HG02763 (cell line): ENCODE measurements around the gene CCT5.
A peak's percentile ranks its signal among the peaks of the same experiment; 100 is the strongest.

ENCODE experiments used
- ATAC-seq: cut with Tn5 transposase; IDR thresholded peaks from one replicate; pipeline ENCODE4 v1.9.1; 2021; ENCODE audit warnings: mild to moderate bottlenecking, moderate library complexity; ENCODE audit not compliant: unreplicated experiment

CCT5 gene

DNA sequence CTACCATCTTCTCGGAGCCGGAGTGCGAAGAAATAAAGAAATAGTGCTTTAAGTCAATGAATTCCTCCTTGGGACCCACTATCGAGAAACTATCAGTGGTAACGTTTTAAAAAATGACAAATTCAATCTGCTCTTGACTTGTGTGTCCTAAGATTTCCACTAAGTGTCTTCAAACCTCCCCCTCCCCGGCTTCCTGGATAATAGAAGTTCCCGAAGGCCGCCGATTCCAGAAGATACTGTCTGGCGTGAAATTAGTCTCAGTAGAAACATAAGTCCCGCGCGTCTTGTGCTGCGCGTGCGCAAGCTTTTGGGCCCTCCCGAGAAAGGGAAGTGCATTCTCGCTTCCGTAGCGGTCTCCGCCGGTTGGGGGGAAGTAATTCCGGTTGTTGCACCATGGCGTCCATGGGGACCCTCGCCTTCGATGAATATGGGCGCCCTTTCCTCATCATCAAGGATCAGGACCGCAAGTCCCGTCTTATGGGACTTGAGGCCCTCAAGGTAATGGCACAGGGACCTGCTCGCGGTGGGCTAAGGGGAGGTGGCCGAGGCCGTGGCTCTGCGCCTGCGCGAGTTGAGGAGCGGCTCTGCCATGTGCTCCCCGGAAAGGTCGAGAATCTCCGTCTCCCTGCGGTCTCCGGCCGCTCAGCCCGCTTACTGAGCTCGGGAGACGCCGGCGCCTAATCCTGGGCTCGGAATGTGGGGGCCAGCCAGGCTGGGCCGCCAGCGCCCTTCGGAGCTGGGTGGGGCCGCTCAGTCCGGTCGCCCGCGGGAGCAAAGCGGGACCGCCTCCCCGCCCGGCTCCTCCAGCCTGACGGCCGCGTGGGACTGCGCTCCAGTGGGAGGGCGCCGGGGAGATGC is at the start of gene CCT5:
Gene CCT5 (plus strand): TSS at position 333 of the 858 bp plus-strand sequence. CDS start 61 bp downstream, at position 394.
- peak; percentile 80 for ATAC-seq

DNA sequence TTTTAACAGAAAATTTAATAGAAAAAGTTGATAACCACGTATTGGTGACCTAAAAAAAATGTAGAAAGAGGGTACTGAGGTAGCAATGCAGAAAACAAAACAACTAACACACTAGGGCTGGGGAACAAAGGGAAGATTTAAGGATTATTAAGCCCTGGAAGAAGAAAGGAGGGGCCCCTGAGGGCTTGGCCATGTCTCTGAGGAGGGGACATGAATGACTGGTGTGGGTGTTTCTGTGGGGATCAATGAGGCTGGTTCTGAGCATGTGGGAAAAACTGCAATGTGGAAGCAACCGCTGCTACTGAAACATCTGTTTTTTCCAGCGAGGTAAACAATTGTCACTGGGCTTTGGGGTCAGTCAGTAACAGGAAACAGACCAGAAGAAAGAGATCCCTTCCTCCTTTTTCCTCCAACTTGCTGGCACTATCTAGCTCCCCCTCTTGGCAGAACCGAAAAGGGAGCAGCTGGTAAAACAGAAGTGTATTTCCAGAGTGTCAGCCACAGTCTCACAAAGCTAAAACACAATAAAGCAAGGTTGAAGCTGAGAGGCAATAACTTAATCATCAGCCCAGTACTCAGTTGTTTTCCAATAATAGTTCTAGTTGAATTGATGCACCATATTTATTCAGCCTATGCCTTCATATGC is 48.7 kb upstream of the CCT5 start:
- no peak for ATAC-seq

DNA sequence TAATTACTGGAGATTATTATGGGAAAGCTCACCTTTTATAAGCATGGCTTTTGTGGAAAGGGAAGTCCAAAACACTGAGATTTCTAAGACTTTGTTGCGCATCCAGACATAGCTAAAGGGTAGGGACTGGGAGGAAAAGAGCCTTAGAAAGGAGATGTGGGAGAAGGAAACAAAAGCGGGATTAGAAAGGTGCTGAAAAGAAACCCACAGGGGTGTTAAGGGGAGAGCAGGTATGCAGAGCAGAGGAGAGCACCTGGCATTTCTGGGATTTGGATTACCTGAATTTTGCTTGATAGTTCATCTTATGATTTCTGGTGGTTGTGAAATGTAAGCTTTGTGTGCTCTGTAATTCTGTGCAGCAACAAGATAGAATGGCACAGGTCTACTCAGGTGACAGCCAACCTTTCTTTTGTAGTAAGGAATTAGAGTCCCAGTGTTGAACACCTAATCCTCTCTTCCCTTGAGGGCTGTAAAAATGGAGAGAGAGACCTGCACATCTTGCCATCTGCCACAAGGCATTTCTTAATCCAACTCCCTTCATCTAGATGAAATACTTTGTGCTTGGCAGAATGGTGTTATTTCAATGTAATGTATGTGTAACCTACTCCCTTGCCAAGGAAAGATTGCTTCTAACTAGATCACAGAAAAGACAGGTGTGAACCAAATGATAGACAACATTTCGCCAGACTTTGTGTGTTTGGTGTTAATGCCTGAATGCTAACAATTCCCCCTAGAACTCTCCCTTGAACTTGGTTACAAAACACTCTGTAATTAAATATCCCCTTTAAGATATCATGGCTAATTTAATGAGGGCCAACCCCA is 47.8 kb upstream of the CCT5 start:
- ATAC-seq, result no peak

- ATAC-seq, result no peak
These were observed 41.1 kb upstream of the CCT5 start for GRCh38 chr5:10209004-10209403.

- ATAC-seq, result no peak
These were observed 36.8 kb upstream of the CCT5 start for GRCh38 chr5:10213316-10213715.

GRCh38 chr5:10214041-10214440 is 36.0 kb upstream of the CCT5 start:
- no peak for ATAC-seq

- no peak for ATAC-seq
These were observed 34.7 kb upstream of the CCT5 start for GRCh38 chr5:10215366-10215765.

GRCh38 chr5:10216107-10216506 is 34.0 kb upstream of the CCT5 start:
- ATAC-seq, result no peak

GRCh38 chr5:10218658-10219057 is 31.4 kb upstream of the CCT5 start:
- no peak for ATAC-seq

- no peak for ATAC-seq
These were observed 31.0 kb upstream of the CCT5 start for GRCh38 chr5:10219068-10219467.

DNA sequence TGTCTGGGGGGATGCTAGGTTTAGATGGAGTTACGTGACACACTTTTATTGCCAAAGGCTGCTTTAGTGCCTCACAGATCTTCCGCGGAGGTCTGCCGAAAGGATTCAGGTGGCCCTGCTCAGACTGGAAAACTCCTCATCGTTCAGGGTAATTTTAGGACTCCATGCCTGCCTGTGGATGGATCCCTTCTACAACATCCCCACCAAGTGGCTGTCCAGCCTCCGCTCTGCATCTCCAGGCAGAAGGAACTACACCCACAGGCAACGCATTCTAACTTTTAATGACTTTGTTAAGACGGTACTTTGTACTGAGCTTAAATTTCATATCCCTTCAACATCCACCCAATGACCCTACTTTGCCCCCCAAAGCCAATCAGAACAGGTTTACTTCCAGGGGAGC is 29.8 kb upstream of the CCT5 start:
- no peak for ATAC-seq

DNA sequence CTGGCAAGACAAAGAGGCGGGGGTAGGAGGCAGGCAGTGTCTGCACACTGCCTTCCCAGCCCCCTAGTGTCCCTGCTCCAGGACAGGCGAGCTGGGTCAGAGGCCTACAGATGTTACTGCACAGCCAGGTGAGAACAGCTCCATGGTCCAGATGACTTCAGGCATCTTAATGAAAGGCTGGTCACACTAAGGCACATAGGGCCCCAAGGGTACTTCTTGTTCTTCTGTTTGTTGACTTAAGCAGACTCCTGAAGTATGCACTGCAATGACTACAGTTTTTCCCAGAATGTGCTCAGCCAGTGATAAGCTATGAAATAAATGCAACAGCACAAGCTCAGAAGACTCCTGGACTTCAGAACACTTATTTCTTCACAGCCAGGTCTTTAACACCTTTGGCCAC is 27.8 kb upstream of the CCT5 start:
- no peak for ATAC-seq

- no peak for ATAC-seq
These were observed 22.7 kb upstream of the CCT5 start for GRCh38 chr5:10227379-10227778.

- no peak for ATAC-seq
These were observed 21.8 kb upstream of the CCT5 start for GRCh38 chr5:10228288-10228687.

- ATAC-seq, result no peak
These were observed 20.6 kb upstream of the CCT5 start for GRCh38 chr5:10229306-10230048.

DNA sequence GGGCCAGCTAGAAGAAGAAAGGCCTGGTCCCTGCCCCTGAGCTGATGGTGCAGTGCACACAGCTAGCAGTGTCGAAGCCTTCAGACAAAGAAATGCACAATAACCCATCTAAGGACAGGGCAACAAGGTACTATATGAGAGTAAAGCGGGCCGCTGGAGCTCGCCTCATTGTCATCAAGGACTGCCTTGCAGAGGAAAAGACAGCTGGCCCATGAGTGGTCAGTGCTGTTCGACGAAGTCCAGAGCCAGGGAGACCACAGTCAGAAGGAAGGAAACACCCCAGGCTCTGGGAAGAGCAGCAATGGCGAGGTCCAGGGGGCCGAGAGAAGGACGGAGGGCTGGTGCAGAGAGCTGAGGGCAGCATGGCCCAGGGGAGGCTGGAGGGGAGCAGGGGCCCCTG is 17.7 kb upstream of the CCT5 start:
- no peak for ATAC-seq

- ATAC-seq, result no peak
These were observed 17.1 kb upstream of the CCT5 start for GRCh38 chr5:10233011-10233410.

GRCh38 chr5:10233505-10233904 is 16.6 kb upstream of the CCT5 start:
- no peak for ATAC-seq

DNA sequence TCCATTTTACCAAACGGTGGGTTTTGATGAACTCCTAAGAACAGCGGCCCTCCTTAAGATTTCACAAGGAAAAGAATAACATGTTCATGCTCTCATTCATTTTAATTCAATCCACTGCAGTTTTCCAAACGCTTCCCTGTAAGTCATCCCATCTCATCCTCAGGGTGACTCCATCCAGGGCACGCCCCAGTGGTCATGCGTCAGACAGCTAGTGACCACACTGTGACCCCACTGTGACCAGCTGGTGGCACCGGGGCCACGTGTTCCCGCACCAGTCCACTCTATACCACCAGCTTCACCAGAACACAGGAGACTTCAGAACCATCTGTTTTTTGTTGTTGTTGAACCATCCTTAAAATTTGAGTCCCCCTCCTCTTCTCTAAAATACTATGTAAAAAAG is 14.7 kb upstream of the CCT5 start:
- no peak for ATAC-seq

DNA sequence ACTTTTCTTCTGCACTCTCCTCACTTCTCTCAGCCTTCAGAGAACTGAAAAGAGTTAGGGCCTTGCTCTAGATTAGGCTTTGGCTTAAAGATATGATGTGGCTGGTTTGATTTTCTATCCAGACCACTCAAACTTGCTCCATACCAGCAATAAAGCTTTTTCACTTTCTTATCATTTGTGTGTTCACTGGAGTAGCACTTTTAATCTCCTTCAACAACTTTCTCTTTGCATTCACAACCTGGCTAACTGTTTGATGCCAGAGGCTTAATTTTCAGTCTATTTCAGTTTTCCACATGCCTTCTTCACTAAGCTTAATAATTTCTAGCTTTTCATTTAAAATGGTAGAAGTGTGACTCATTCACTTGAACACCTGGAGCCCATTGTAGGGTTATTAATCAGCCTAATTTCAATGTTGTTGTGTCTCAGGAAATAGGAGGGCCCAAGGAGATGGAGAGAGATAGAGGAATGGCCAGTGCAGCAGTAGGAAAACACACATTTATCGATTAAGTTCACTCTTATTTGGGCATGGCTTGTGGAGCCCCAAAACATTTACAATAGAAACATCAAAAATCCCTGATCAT is 6.3 kb upstream of the CCT5 start:
- no peak for ATAC-seq
